SK-N-SH treated with all-trans-retinoic acid at 6 μM for 48 hours (cell line): ENCODE measurements around the gene KPNA6.

Source experiments
- ATAC-seq: fragments of 200-7000 bp; cut with Tn5 transposase; 3 replicates; pipeline ENCODE4 v1.9.1; 2020; ENCODE audit warnings: mild to moderate bottlenecking, moderate library complexity
- ARNTL ChIP-seq: fragments of 450-650 bp; formaldehyde crosslinking; IDR thresholded peaks from 2 replicates; pipeline ENCODE4 v1.5.0; 2020; ENCODE audit warnings: low read depth, mild to moderate bottlenecking, moderate library complexity, borderline replicate concordance
- BACH2 ChIP-seq: fragments of 250-450 bp; sonication (Bioruptor Pico); IDR thresholded peaks from 2 replicates; pipeline ENCODE4 v1.9.0; 2021; ENCODE audit warnings: mild to moderate bottlenecking, borderline replicate concordance
- CSDC2 ChIP-seq: fragments of 250-450 bp; sonication (Bioruptor Pico); IDR thresholded peaks from 2 replicates; pipeline ENCODE4 v1.5.0; 2020; ENCODE audit warnings: mild to moderate bottlenecking, moderate library complexity
- CSRNP3 ChIP-seq: fragments of 250-450 bp; sonication (Bioruptor Pico); IDR thresholded peaks from 2 replicates; pipeline ENCODE4 v1.5.1; 2021; ENCODE audit warnings: mild to moderate bottlenecking, moderate library complexity
- ESRRG ChIP-seq: fragments of 250-450 bp; sonication (Bioruptor Pico); IDR thresholded peaks from 2 replicates; pipeline ENCODE4 v1.6.1; 2021; ENCODE audit warnings: mild to moderate bottlenecking
- GLIS3 ChIP-seq: fragments of 250-450 bp; sonication (Bioruptor Pico); IDR thresholded peaks from 2 replicates; pipeline ENCODE4 v1.5.0; 2020; ENCODE audit warnings: mild to moderate bottlenecking, moderate library complexity
- ISL1 ChIP-seq: fragments of 250-450 bp; sonication (Bioruptor Pico); IDR thresholded peaks from 2 replicates; pipeline ENCODE4 v2.1.2; 2022; ENCODE audit warnings: mild to moderate bottlenecking, moderate library complexity
- OSR1 ChIP-seq: fragments of 250-450 bp; sonication (Bioruptor Pico); IDR thresholded peaks from 2 replicates; pipeline ENCODE4 v1.8.0; 2022; ENCODE audit warnings: moderate library complexity, mild to moderate bottlenecking, inconsistent platforms
- PPARA ChIP-seq: fragments of 250-450 bp; sonication (Bioruptor Pico); IDR thresholded peaks from 2 replicates; pipeline ENCODE4 v1.5.0; 2020; ENCODE audit warnings: mild to moderate bottlenecking, borderline replicate concordance
- SNAI2 ChIP-seq: fragments of 250-450 bp; sonication (Bioruptor Pico); IDR thresholded peaks from 2 replicates; pipeline ENCODE4 v1.5.0; 2020; ENCODE audit warnings: mild to moderate bottlenecking, moderate library complexity
- TCF4 ChIP-seq: fragments of 250-450 bp; sonication (Bioruptor Pico); IDR thresholded peaks from 2 replicates; pipeline ENCODE4 v1.8.0; 2021; ENCODE audit warnings: mild to moderate bottlenecking, moderate library complexity, borderline replicate concordance
- TOX ChIP-seq: fragments of 250-450 bp; sonication (Bioruptor Pico); IDR thresholded peaks from 2 replicates; pipeline ENCODE4 v1.8.0; 2021; ENCODE audit warnings: mild to moderate bottlenecking, moderate library complexity, borderline replicate concordance
- ZC3H10 ChIP-seq: fragments of 250-450 bp; sonication (Bioruptor Pico); IDR thresholded peaks from 2 replicates; pipeline ENCODE4 v1.5.1; 2021; ENCODE audit warnings: mild to moderate bottlenecking, moderate library complexity
- ZFP3 ChIP-seq: fragments of 250-450 bp; sonication (Bioruptor Pico); IDR thresholded peaks from 2 replicates; pipeline ENCODE4 v1.5.0; 2020; ENCODE audit warnings: mild to moderate bottlenecking, moderate library complexity
- ZFP30 ChIP-seq: fragments of 450-650 bp; formaldehyde crosslinking; IDR thresholded peaks from 2 replicates; pipeline ENCODE4 v1.5.0; 2022; ENCODE audit warnings: mild to moderate bottlenecking, moderate library complexity
- ZNF565 ChIP-seq: fragments of 450-650 bp; formaldehyde crosslinking; conservative IDR thresholded peaks from 2 replicates; pipeline ENCODE4 v1.5.0; 2020; ENCODE audit warnings: low read depth, mild to moderate bottlenecking, moderate library complexity
- ZNF70 ChIP-seq: fragments of 450-650 bp; formaldehyde crosslinking; IDR thresholded peaks from 2 replicates; pipeline ENCODE4 v1.5.0; 2020; ENCODE audit warnings: mild to moderate bottlenecking, moderate library complexity
- ZNF8 ChIP-seq: fragments of 450-650 bp; formaldehyde crosslinking; IDR thresholded peaks from 2 replicates; pipeline ENCODE4 v1.5.0; 2020; ENCODE audit warnings: mild to moderate bottlenecking, moderate library complexity
- TF ChIP-seq, protein P1 (sequence below): fragments of 250-450 bp; sonication (Bioruptor Pico); IDR thresholded peaks from 2 replicates; pipeline ENCODE4 v1.8.0; 2020; ENCODE audit warnings: mild to moderate bottlenecking, moderate library complexity, borderline replicate concordance
- TF ChIP-seq, protein P2 (sequence below): fragments of 250-450 bp; sonication (Bioruptor Pico); IDR thresholded peaks from 2 replicates; pipeline ENCODE4 v1.5.0; 2020; ENCODE audit warnings: mild to moderate bottlenecking, moderate library complexity
- TF ChIP-seq, protein P3 (sequence below): fragments of 250-450 bp; sonication (Bioruptor Pico); IDR thresholded peaks from 2 replicates; pipeline ENCODE4 v1.8.0; 2021; ENCODE audit warnings: low read depth, mild to moderate bottlenecking, moderate library complexity, borderline replicate concordance

Gene KPNA6

GRCh38 chr1:32182060-32182459, 74.2 kb downstream of the KPNA6 start:
- no peak for ATAC-seq
- TF ChIP-seq, protein P1, sequence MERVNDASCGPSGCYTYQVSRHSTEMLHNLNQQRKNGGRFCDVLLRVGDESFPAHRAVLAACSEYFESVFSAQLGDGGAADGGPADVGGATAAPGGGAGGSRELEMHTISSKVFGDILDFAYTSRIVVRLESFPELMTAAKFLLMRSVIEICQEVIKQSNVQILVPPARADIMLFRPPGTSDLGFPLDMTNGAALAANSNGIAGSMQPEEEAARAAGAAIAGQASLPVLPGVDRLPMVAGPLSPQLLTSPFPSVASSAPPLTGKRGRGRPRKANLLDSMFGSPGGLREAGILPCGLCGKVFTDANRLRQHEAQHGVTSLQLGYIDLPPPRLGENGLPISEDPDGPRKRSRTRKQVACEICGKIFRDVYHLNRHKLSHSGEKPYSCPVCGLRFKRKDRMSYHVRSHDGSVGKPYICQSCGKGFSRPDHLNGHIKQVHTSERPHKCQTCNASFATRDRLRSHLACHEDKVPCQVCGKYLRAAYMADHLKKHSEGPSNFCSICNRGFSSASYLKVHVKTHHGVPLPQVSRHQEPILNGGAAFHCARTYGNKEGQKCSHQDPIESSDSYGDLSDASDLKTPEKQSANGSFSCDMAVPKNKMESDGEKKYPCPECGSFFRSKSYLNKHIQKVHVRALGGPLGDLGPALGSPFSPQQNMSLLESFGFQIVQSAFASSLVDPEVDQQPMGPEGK (CRISPR knock-in tag): no peak
- TF ChIP-seq OSR1 (CRISPR knock-in tag) (no peak), ZFP3 (CRISPR knock-in tag) (no peak), ZNF70 (CRISPR knock-in tag) (no peak), ISL1 (no peak), ZFP30 (no peak), ZNF565 (CRISPR knock-in tag) (no peak), TOX (CRISPR knock-in tag) (no peak)
- TF ChIP-seq, protein P2, sequence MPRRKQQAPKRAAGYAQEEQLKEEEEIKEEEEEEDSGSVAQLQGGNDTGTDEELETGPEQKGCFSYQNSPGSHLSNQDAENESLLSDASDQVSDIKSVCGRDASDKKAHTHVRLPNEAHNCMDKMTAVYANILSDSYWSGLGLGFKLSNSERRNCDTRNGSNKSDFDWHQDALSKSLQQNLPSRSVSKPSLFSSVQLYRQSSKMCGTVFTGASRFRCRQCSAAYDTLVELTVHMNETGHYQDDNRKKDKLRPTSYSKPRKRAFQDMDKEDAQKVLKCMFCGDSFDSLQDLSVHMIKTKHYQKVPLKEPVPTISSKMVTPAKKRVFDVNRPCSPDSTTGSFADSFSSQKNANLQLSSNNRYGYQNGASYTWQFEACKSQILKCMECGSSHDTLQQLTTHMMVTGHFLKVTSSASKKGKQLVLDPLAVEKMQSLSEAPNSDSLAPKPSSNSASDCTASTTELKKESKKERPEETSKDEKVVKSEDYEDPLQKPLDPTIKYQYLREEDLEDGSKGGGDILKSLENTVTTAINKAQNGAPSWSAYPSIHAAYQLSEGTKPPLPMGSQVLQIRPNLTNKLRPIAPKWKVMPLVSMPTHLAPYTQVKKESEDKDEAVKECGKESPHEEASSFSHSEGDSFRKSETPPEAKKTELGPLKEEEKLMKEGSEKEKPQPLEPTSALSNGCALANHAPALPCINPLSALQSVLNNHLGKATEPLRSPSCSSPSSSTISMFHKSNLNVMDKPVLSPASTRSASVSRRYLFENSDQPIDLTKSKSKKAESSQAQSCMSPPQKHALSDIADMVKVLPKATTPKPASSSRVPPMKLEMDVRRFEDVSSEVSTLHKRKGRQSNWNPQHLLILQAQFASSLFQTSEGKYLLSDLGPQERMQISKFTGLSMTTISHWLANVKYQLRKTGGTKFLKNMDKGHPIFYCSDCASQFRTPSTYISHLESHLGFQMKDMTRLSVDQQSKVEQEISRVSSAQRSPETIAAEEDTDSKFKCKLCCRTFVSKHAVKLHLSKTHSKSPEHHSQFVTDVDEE (CRISPR knock-in tag): no peak

DNA sequence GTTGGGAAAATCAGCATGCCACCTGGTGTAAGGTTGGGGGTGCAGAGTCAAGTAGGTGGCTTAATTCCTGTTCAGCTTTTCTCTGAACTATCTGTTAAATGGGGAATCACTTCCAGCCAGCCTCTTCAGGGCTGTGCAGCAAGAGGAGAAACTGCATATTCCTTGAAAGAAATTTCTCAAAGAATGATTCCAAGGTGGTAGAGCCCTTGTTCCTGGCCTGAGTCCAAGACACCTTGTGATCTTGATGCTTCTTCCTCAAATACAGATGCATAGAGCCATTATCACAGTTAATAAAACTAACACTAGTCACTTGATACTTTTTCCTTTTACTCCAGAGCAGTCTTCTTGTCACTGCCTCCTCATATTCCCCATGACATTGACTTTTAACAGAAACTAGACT, 76.8 kb downstream of the KPNA6 start:
- TF ChIP-seq ARNTL (CRISPR knock-in tag) (no peak), ZC3H10 (CRISPR knock-in tag) (no peak), ESRRG (CRISPR knock-in tag) (no peak), CSDC2 (CRISPR knock-in tag) (no peak), SNAI2 (no peak), ZNF8 (CRISPR knock-in tag) (no peak)
- TF ChIP-seq, protein P3, sequence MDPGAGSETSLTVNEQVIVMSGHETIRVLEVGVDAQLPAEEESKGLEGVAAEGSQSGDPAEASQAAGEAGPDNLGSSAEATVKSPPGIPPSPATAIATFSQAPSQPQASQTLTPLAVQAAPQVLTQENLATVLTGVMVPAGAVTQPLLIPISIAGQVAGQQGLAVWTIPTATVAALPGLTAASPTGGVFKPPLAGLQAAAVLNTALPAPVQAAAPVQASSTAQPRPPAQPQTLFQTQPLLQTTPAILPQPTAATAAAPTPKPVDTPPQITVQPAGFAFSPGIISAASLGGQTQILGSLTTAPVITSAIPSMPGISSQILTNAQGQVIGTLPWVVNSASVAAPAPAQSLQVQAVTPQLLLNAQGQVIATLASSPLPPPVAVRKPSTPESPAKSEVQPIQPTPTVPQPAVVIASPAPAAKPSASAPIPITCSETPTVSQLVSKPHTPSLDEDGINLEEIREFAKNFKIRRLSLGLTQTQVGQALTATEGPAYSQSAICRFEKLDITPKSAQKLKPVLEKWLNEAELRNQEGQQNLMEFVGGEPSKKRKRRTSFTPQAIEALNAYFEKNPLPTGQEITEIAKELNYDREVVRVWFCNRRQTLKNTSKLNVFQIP (CRISPR knock-in tag): no peak

GRCh38 chr1:32186077-32186476, 78.2 kb downstream of the KPNA6 start:
- TF ChIP-seq GLIS3: no peak
- no peak for TF ChIP-seq CSDC2 (CRISPR knock-in tag)
- no peak for ATAC-seq

More for the DNA sequence above, 76.8 kb downstream of the KPNA6 start:
- no peak for ATAC-seq

DNA sequence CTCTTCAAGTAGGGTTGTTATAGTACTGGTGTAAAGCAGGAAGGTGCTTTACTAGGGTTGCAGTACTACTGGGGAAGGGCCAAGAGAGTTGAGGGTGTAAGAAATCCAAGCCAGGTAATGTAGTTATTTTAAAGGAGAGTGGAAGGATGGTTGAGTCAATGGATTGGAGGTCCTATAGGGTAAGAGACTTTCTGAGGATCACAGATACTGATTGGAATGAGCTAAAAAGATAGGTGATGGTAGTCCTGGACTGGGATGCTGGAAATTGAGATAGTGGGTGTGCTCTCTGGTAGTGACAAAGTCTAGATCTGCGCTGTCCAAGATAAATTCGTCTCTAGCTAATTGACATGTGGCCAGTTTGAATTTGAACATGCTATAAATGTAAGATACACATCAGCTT, 78.6 kb downstream of the KPNA6 start:
- ATAC-seq: no peak
- no peak for TF ChIP-seq BACH2
- no peak for TF ChIP-seq ZNF565 (CRISPR knock-in tag)

GRCh38 chr1:32187850-32188249, 80.0 kb downstream of the KPNA6 start:
- ATAC-seq: no peak
- TF ChIP-seq, protein P1 (CRISPR knock-in tag): no peak
- TF ChIP-seq OSR1 (CRISPR knock-in tag) (no peak), CSDC2 (CRISPR knock-in tag) (no peak), ZC3H10 (CRISPR knock-in tag) (no peak), CSRNP3 (CRISPR knock-in tag) (no peak), ZFP30 (no peak), PPARA (CRISPR knock-in tag) (no peak), ZNF70 (CRISPR knock-in tag) (no peak), SNAI2 (no peak), TCF4 (no peak)
- TF ChIP-seq, protein P2 (CRISPR knock-in tag): no peak
